A549 treated with AZD2906 at 1 μM for 4 hours (cell line): ENCODE measurements around the gene FNDC8. TPM values are rescaled to one million over a fixed set of nuclear protein-coding genes. Genes with fewer than 3 reads are reported as not detected.

Experiments
- total RNA-seq: library from RNA; stranded (reverse); fragments of 200-300 nt; extraction: Qiagen RNA extraction; gene quantifications from 5 replicates; pipeline ENCODE4 v1.2.3, GENCODE V29; 2022

The FNDC8 gene
- total RNA-seq = 0.07 TPM in 2 of 5 replicates, not detected in the others

DNA sequence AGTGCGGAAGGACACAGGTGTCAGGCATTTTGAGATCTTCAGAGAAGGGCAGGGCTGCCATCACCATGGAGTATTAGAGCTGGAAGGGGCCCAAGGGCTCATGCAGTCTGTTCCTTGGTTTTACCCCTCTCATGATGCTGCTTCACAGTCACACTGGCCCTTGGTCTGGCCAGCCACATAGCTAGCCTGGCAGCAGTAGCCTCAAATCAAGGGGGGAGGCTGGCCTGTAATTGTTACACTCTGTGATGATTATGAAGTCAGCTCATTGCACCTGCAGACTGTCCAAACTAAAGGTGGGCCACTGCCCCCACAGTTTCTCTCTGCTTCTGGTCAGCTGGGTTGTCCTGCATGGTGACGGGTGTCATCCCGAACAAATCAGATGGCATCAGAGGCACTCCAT, at the start of gene FNDC8:
Gene FNDC8, plus strand, starts transcription at position 301 of the 400 bp plus-strand sequence. Its CDS starts 79 bp downstream, at position 380.

DNA sequence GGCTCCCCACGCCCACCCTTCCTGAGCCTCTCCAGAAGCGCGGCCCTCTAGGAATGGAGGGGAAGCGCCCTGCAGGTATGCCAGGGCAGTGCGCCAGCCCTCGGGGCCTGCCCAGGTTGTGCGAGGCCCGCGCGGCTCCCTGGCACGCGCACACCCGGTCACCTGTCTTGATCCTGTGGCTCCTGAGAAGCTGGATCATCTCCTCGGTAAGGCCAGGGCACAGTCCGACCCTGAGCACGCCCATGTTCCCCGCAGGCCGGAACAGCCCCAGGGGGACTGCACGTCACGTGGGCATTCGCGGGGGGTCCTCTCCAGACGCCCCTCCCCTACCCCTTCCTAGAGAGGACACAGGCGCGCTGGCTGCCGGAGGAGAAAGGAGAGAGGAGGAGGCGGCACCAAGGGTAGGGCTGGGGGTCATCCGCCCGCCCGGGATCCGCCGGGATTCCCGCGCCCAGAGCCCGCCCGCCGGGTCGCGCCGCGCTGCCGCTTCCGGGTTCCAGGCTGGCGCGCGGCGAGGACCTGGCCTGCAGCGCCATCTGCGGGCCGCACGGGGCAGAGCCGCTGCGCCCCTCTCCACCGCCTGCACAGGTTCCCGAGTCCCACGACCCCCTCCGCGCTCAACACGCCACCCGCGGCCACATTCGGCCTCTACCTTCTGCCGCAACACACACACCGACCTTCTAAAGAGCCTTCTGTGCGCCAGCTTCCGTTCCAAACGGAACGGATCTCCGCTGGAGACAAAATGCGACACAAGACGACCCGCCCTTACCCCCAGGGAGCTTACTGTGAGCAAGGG, 1.8 kb upstream of the FNDC8 start, which contains the start of gene RAD51D:
Gene RAD51D, minus strand, starts transcription at position 491 of the 796 bp plus-strand sequence. Its CDS starts 247 bp downstream, at position 244.

DNA sequence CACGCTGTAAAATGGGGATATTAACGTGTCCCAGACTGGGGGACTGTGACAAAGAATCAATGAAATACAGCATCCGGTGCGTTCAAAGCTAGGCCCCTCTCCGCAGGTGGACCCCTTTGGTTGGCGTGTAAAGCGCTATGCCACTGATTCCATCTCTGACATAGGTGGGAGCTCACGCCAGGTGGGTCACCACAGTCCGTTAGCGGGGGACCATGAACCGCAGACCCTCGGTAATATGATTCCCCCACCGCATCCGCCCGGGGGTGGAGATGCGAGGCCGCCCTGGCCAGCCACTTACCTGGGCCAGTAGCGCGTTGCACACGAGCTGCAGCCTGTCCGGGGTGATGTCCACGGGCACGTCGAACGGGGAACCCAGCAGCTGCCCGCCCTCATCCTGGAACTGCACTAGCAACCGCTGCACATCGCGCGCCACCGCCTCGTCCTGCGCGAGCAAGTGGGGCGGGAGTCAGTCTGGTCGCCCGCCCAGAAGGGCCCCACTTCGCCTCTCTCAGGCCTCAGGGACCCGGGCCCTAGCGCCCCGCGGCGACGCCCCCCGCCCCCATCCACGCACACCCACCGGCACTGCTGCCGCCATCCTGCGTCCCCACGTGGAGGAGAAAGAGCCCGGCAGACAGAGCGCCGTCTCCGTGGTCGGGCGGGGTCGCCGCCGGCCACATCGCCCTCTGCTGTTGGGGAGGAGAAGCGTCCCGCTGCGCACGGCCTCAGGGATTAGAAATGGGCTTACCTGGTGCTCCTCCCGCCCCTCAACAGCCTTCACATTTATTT, 20.5 kb downstream of the FNDC8 start, which contains the start of gene NLE1:
Gene NLE1, minus strand, starts transcription at position 623 of the 786 bp plus-strand sequence. Its CDS starts 28 bp downstream, at position 595.

DNA sequence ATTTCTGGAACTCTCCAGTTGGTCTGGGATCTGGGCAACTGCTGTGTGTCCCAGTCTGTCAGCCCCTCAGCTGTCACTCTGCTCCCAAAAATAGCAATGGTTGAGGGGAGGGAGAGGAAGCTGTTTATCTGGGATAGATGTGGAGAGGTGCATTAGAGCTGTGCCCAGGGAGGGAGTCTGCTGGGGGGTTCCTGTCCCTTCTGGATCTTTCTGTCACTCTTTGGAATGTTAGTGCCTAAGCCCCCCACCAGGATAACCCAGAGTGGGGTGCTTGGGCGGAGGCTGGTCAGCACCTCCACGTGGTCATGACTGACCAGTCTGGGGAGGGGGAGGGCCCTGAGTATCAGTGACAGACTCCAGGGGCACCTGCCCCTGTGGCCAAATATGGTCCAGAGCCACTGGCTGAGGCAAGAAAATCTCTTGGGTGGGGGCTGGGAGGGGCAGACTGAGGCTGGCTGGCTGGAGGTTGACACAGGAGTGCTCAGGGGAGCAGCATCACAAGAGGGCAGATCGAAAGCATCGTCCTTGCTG, 26.0 kb downstream of the FNDC8 start, which contains the start of gene UNC45B:
Gene UNC45B, plus strand, starts transcription at position 443 of the 531 bp plus-strand sequence. CDS start 447 bp downstream, outside the sequence.

Other genes starting within 250 kb of the FNDC8 start
- 1.1 to 2.0 TPM (median 1.9 TPM) in 5 replicates for gene CCT6B, start 160.2 kb upstream of the FNDC8 start, total RNA-seq
- gene ZNF830, start 160.1 kb upstream of the FNDC8 start, total RNA-seq = 12.7 to 17.6 TPM (median 14.2 TPM) in 5 replicates
- 15.2 to 21.4 TPM (median 17.3 TPM) in 5 replicates for gene LIG3, start 141.1 kb upstream of the FNDC8 start, total RNA-seq
- gene RFFL, start 57.9 kb upstream of the FNDC8 start, total RNA-seq = 45.3 to 60.0 TPM (median 50.5 TPM) in 5 replicates
- gene RAD51D, start 1.8 kb upstream of the FNDC8 start, total RNA-seq = 26.4 to 31.6 TPM (median 28.2 TPM) in 5 replicates
- gene NLE1, start 20.7 kb downstream of the FNDC8 start, total RNA-seq = 29.4 to 36.6 TPM (median 34.6 TPM) in 5 replicates
- not detected in 5 replicates for gene UNC45B, start 26.2 kb downstream of the FNDC8 start, total RNA-seq
- not detected in 5 replicates for gene SLC35G3, start 72.8 kb downstream of the FNDC8 start, total RNA-seq
- 2.4 to 3.2 TPM (median 2.6 TPM) in 5 replicates for gene SLFN5, start 121.5 kb downstream of the FNDC8 start, total RNA-seq